CD4-positive, alpha-beta T cell treated with Interleukin-21 for 1 hour (primary cell): ENCODE measurements around the gene DBT.

Source experiments
- DNase-seq: peaks from one replicate; pipeline ENCODE4 v3.0.0-alpha.2; 2020

The DBT gene

DNA sequence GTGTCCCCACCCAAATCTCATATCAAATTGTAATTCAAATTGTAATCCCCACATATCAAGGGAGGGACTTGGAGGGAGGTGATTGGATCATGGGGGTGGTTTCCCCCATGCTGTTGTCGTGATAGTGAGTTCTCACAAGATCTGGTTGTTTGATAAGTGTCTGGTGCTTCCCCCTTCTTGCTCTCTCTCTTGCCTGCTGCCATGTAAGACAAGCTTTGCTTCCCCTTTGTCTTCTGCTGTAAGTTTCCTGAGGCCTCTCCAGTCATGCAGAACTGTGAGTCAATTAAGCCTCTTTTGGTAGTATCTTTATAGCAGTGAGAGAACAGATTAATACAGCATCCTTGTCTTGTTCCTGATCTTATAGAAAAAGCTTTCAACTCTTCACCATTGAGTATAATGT is 65.1 kb downstream of the DBT start:
- no peak for DNase-seq

DNA sequence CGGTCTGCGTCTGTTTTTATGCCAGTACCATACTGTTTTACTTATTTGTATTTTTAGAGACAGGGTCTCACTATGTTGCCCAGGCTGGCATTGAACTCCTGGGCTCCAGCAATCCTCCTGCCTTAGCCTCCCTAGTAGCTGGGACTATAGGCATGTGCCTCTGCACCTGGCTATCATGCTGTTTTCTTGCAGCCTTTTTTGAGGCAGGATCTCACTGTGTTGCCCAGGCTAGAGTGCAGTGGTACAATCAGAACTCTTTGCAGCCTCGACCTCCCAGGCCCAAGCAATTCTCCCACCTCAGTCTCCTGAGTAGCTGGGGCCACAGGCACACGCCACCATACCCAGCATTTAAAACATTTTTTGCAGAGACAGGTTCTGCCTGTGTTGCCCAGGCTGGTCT is 66.3 kb downstream of the DBT start:
- no peak for DNase-seq

GRCh38 chr1:100178091-100178490 is 71.5 kb downstream of the DBT start, which contains the start of gene LRRC39:
LRRC39 (minus strand) TSS chr1:100178256; CDS start chr1:100168516, 9,740 bp downstream.
- DNase-seq: no peak

- DNase-seq: no peak
These were observed 72.2 kb downstream of the DBT start for GRCh38 chr1:100177295-100178041.

DNA sequence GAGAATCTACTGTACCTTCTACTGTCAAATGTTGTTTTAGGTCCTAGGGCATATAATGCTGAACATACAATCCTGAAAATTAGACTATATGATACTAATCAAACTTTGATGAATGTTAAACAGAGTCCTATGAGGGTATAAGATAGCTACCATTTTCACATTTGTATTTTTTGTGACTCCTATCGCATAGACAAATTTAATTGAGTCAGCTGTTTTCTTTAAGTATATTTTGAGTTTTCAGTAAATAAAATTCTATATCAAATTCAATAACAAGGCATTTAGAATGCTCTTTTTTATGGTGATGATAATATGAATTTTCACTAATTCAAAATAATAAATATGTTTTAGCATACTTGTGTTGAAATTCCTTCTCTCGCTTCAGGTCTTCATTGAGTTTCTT is 81.6 kb downstream of the DBT start:
- no peak for DNase-seq

- DNase-seq: no peak
These were observed 84.9 kb downstream of the DBT start for GRCh38 chr1:100164702-100165101.

- no peak for DNase-seq
These were observed 85.4 kb downstream of the DBT start for GRCh38 chr1:100164216-100164615.

- no peak for DNase-seq
These were observed 86.8 kb downstream of the DBT start for GRCh38 chr1:100162881-100163280.

GRCh38 chr1:100152271-100152670 is 97.4 kb downstream of the DBT start:
- DNase-seq: no peak

GRCh38 chr1:100151679-100152078 is 98.0 kb downstream of the DBT start:
- no peak for DNase-seq

DNA sequence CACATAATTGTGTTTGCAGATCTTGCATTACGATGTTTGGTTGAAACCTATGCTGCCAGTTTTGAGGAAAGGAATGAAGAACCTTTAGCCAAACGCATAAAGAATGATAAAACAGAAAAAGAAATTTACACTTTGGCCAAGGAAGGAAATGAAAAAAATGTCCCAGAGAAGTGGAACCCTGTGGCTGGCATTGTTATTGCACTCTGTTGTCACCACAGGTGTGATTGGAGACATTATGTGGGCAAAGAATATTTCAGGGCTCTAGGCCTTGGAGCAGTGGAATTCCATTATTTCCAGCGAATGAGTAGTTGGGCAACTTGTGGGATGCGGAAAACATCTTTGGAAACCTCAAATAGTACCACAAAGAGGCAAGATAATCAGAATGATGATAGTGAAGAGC is 101.8 kb downstream of the DBT start:
- DNase-seq: no peak

DNA sequence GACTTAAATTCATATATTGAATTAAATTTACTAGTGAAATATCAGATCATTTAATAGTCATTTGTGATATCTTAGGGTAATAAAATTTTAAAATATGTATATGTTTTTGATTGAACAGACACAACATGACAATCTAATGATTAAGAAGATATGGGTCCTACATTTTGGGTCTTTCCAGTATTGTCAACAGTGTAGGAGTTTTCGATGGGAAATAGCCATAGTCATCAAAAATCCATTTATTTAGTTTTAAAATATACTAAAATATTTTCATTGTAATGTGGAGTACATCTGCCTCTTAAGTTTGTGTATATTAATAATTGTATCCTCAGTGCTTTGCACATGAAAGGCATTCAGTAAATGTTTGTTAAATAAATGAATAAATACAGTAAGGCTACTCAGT is 102.7 kb downstream of the DBT start:
- DNase-seq: no peak

GRCh38 chr1:100145116-100145515 is 104.5 kb downstream of the DBT start:
- no peak for DNase-seq

DNA sequence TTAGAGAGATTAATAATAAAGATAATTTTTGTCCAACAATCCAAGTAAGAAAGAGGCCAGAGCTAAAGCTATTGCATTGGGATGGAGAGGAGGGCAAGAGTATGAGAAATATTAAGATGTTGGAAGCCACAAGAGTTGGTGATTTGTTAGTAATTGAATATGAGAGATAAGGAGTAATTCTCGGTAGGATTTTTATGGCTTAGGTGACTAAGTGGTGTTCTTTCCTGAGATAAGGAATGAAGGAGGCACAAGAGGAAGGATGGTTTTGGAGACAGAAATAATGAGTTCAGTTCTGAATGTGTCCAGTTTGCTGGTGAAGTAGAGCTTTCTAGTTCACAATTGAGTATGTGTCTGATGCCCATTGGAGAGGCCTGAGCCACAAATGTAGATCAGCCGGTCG is 107.3 kb downstream of the DBT start:
- no peak for DNase-seq

GRCh38 chr1:100141192-100141591 is 108.4 kb downstream of the DBT start:
- DNase-seq: no peak

- no peak for DNase-seq
These were observed 112.0 kb downstream of the DBT start for GRCh38 chr1:100137602-100138001.
